Brain microvascular endothelial cell (primary cell): ENCODE data around the gene NUP42.

ENCODE experiments used
- DNase-seq: peaks from one replicate; pipeline ENCODE4 v3.0.0-alpha.2; 2020
- H3K27ac ChIP-seq: fragments of 250-450 bp; sonication (Bioruptor Pico); 2 replicates; pipeline ENCODE4 v1.5.1; 2020; ENCODE audit warnings: mild to moderate bottlenecking, moderate library complexity
- H3K27me3 ChIP-seq: fragments of 250-450 bp; sonication (Bioruptor Pico); replicated peaks from 2 replicates; pipeline ENCODE4 v1.5.1; 2020; ENCODE audit warnings: mild to moderate bottlenecking
- H3K36me3 ChIP-seq: fragments of 250-450 bp; sonication (Bioruptor Pico); replicated peaks from 2 replicates; pipeline ENCODE4 v1.5.1; 2020; ENCODE audit warnings: mild to moderate bottlenecking
- H3K4me3 ChIP-seq: 2 replicates; pipeline ENCODE4 v1.5.1; 2011; ENCODE audit warnings: low read depth, mild to moderate bottlenecking, control low read depth, low read length, moderate library complexity
- CTCF ChIP-seq: IDR thresholded peaks from 2 replicates; pipeline ENCODE4 v1.5.1; 2011; ENCODE audit warnings: low read depth, mild to moderate bottlenecking, moderate library complexity, low read length, control low read depth, inconsistent platforms; ENCODE audit errors: missing control alignments
- in situ Hi-C: cut with HindIII; loops from 2 replicates; pipeline ENCODE4 v1.10.0; 2017; ENCODE audit warnings: low sequenced_read_pairs, low pct_ligation_motif_present

The NUP42 gene

GRCh38 chr7:23238983-23239652, 57.3 kb downstream of the NUP42 start:
- Histone ChIP-seq H3K36me3 (no peaks in the 10 kb centered on the region), H3K27ac (no peak overlapping the region), H3K27me3 (no peaks in the 10 kb centered on the region), H3K4me3 (no peak overlapping the region)
- in situ Hi-C loops = no loop called here
- TF ChIP-seq CTCF = no peak
- no peak for DNase-seq

GRCh38 chr7:23239698-23240097, 57.9 kb downstream of the NUP42 start:
- in situ Hi-C loops = no loop called here
- H3K27me3 ChIP-seq = no peaks in the 10 kb centered on the region
- DNase-seq = no peak

GRCh38 chr7:23242321-23242720, 60.5 kb downstream of the NUP42 start:
- H3K27me3 ChIP-seq = no peaks in the 10 kb centered on the region
- in situ Hi-C loops = no loop called here
- TF ChIP-seq CTCF = no peak
- no peaks in the 10 kb centered on the region for H3K36me3 ChIP-seq
- H3K4me3 ChIP-seq = no peak overlapping the region
- no peak for DNase-seq
- no peak overlapping the region for H3K27ac ChIP-seq

More at GRCh38 chr7:23239698-23240097, 57.9 kb downstream of the NUP42 start:
- Histone ChIP-seq H3K36me3 (no peaks in the 10 kb centered on the region), H3K4me3 (no peak overlapping the region), H3K27ac (no peak overlapping the region)
- TF ChIP-seq CTCF = no peak

- no peak for TF ChIP-seq CTCF
- in situ Hi-C loops = no loop called here
- H3K4me3 ChIP-seq = no peak overlapping the region
- no peaks in the 10 kb centered on the region for H3K27me3 ChIP-seq
- no peaks in the 10 kb centered on the region for H3K36me3 ChIP-seq
- H3K27ac ChIP-seq = no peak overlapping the region
- DNase-seq = no peak
Measured at GRCh38 chr7:23242935-23243334, 61.1 kb downstream of the NUP42 start.

GRCh38 chr7:23246555-23246954, 64.7 kb downstream of the NUP42 start, which contains the start of gene GPNMB:
Gene GPNMB (plus strand): TSS chr7:23246775. CDS start chr7:23246858, 83 bp downstream.
- peak; percentile 52 for DNase-seq
- Histone ChIP-seq H3K36me3 (no peaks in the 10 kb centered on the region), H3K27ac (no peak within 1 kb of the TSS), H3K4me3 (peak within 1 kb of the TSS; percentile 62), H3K27me3 (no peaks in the 10 kb centered on the region)
- in situ Hi-C loops = no loop called here
- TF ChIP-seq CTCF = no peak
